Measurements from ENCODE around the gene MTHFD1L.

MTHFD1L gene

GRCh38 chr6:150886155-150886554 lies 20.7 kb downstream of the MTHFD1L start:
- no peak overlapping the region for H3K4me3 ChIP-seq (IDR thresholded peaks at IDR 0.05; ENCODE audit: insufficient read depth, low read depth, low read length)
- no peaks in the 10 kb centered on the region for H4K20me1 ChIP-seq (ENCODE audit: insufficient read depth)
- H3K4me2 ChIP-seq, result no peak overlapping the region
- 0 out of 2 replicates have a peak, but pooled peaks cover 7% of the 10 kb centered on the region for H3K79me2 ChIP-seq (ENCODE audit: insufficient read depth, low read depth)
- H3K27me3 ChIP-seq (ENCODE audit: insufficient read depth, low read depth), result no peaks in the 10 kb centered on the region
- no peak overlapping the region for H2AFZ ChIP-seq (ENCODE audit: low read depth)
- peaks cover 5% of the 10 kb centered on the region; the same call in 1 of the 2 replicates for H3K36me3 ChIP-seq (ENCODE audit: insufficient read depth)
- TF ChIP-seq, protein P1, sequence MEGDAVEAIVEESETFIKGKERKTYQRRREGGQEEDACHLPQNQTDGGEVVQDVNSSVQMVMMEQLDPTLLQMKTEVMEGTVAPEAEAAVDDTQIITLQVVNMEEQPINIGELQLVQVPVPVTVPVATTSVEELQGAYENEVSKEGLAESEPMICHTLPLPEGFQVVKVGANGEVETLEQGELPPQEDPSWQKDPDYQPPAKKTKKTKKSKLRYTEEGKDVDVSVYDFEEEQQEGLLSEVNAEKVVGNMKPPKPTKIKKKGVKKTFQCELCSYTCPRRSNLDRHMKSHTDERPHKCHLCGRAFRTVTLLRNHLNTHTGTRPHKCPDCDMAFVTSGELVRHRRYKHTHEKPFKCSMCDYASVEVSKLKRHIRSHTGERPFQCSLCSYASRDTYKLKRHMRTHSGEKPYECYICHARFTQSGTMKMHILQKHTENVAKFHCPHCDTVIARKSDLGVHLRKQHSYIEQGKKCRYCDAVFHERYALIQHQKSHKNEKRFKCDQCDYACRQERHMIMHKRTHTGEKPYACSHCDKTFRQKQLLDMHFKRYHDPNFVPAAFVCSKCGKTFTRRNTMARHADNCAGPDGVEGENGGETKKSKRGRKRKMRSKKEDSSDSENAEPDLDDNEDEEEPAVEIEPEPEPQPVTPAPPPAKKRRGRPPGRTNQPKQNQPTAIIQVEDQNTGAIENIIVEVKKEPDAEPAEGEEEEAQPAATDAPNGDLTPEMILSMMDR (conservative IDR thresholded peaks at IDR 0.05; ENCODE audit: low read depth, low read length), result no peak
- no peak overlapping the region for H3K9ac ChIP-seq
- H3K4me1 ChIP-seq (ENCODE audit: low read depth, poor library complexity, severe bottlenecking), result no peaks in the 10 kb centered on the region
- no peak overlapping the region for H3K27ac ChIP-seq

DNA sequence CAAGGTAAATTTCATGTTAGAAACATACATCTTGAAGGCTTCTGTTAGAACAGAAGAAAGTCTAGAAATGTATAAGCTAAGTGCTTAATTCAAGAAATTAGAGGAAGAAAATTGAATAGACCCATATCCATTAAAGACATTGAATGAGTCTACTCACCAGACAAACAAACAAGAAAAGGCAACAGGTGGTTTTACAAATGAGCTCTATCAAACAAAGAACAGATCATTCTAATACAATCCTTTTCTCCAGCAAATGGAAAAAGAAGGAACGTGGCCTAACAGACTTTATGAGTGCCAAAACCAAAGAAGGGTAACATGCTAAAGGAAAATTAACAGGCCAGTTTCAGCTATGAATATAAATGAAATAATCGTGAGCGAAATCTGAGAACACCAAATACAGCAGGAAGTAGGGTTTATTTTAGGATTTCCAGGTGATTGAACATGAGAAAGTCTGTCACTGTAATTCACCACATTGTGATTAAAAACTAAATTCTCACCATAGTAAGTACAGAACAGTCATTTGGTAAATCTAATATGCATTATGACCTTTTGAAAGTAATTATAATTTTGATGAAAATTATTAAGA lies 22.6 kb downstream of the MTHFD1L start:
- Histone ChIP-seq H3K27ac (no peak overlapping the region), H3K4me1 (ENCODE audit: low read depth, poor library complexity, severe bottlenecking) (peaks cover 12% of the 10 kb centered on the region), H3K4me3 (IDR thresholded peaks at IDR 0.05; ENCODE audit: insufficient read depth, low read depth, low read length) (no peak overlapping the region), H3K4me2 (no peak overlapping the region), H3K79me2 (ENCODE audit: insufficient read depth, low read depth) (0 out of 2 replicates have a peak, but pooled peaks cover under 1% of the 10 kb centered on the region), H4K20me1 (ENCODE audit: insufficient read depth) (no peaks in the 10 kb centered on the region), H3K9ac (no peak overlapping the region), H3K36me3 (ENCODE audit: insufficient read depth) (peaks cover 5% of the 10 kb centered on the region; the same call in 1 of the 2 replicates), H3K27me3 (ENCODE audit: insufficient read depth, low read depth) (no peaks in the 10 kb centered on the region), H2AFZ (ENCODE audit: low read depth) (no peak overlapping the region)
- TF ChIP-seq, protein P1 (conservative IDR thresholded peaks at IDR 0.05; ENCODE audit: low read depth, low read length), result no peak

GRCh38 chr6:150890346-150890745 lies 24.8 kb downstream of the MTHFD1L start:
- Histone ChIP-seq H3K27ac (no peak overlapping the region), H3K36me3 (ENCODE audit: insufficient read depth) (no peaks in the 10 kb centered on the region; the same call in 1 of the 2 replicates), H3K27me3 (ENCODE audit: insufficient read depth, low read depth) (no peaks in the 10 kb centered on the region), H3K4me1 (ENCODE audit: low read depth, poor library complexity, severe bottlenecking) (peaks cover 35% of the 10 kb centered on the region), H3K9ac (no peak overlapping the region), H2AFZ (ENCODE audit: low read depth) (no peak overlapping the region), H3K4me2 (no peak overlapping the region), H3K4me3 (IDR thresholded peaks at IDR 0.05; ENCODE audit: insufficient read depth, low read depth, low read length) (no peak overlapping the region), H3K79me2 (ENCODE audit: insufficient read depth, low read depth) (no peaks in the 10 kb centered on the region; the same call in 1 of the 2 replicates), H4K20me1 (ENCODE audit: insufficient read depth) (0 out of 2 replicates have a peak, but pooled peaks cover 4% of the 10 kb centered on the region)
- TF ChIP-seq, protein P1 (conservative IDR thresholded peaks at IDR 0.05; ENCODE audit: low read depth, low read length), result no peak

DNA sequence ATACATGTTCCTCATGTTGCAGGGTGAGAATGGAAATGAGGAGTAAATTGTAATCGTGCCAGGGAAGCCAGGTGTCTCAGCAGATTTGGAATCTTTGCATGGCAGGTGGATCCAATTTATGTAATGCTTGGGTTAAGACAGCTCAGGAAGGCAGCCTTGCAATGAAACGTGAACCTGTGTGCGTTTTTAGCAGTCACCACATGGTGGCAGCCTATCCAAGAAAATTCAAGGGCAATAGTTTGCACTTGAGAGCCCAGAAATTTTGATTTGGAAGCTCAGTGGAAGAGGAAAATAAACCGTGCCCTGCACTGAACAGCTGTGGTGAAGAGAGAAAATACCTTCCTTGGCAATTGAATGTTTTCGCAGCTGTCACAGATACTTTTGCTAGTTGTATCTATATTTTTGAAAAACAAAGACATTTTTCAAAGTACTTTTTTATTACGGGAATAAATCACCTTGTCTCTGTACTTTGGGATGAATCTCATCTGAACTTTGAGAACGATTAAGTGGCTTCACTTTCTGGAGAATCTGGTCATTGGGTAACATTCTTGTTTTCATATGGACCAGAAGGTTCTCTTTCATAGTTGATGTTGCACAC lies 26.5 kb downstream of the MTHFD1L start:
- Histone ChIP-seq H3K4me1 (ENCODE audit: low read depth, poor library complexity, severe bottlenecking) (peaks cover 51% of the 10 kb centered on the region), H3K9ac (no peak overlapping the region), H3K36me3 (ENCODE audit: insufficient read depth) (no peaks in the 10 kb centered on the region), H3K4me3 (IDR thresholded peaks at IDR 0.05; ENCODE audit: insufficient read depth, low read depth, low read length) (no peak overlapping the region), H2AFZ (ENCODE audit: low read depth) (no peak overlapping the region), H3K4me2 (no peak overlapping the region), H3K27me3 (ENCODE audit: insufficient read depth, low read depth) (no peaks in the 10 kb centered on the region), H3K79me2 (ENCODE audit: insufficient read depth, low read depth) (no peaks in the 10 kb centered on the region; the same call in 1 of the 2 replicates), H3K27ac (no peak overlapping the region), H4K20me1 (ENCODE audit: insufficient read depth) (0 out of 2 replicates have a peak, but pooled peaks cover 4% of the 10 kb centered on the region)
- TF ChIP-seq, protein P1 (conservative IDR thresholded peaks at IDR 0.05; ENCODE audit: low read depth, low read length), result peak; percentile 85

Data from KMS-11 (cell line).